GM21447 (cell line): ENCODE data around the gene DDIT4.
"Not testable (repeated sequence)": the region's sequence is repeated elsewhere in the genome, so short reads cannot be mapped to it uniquely, and the experiment has no call there.

Source experiments
- ATAC-seq: cut with Tn5 transposase; IDR thresholded peaks from one replicate; pipeline ENCODE4 v1.9.1; 2021; ENCODE audit not compliant: unreplicated experiment

Gene DDIT4

DNA sequence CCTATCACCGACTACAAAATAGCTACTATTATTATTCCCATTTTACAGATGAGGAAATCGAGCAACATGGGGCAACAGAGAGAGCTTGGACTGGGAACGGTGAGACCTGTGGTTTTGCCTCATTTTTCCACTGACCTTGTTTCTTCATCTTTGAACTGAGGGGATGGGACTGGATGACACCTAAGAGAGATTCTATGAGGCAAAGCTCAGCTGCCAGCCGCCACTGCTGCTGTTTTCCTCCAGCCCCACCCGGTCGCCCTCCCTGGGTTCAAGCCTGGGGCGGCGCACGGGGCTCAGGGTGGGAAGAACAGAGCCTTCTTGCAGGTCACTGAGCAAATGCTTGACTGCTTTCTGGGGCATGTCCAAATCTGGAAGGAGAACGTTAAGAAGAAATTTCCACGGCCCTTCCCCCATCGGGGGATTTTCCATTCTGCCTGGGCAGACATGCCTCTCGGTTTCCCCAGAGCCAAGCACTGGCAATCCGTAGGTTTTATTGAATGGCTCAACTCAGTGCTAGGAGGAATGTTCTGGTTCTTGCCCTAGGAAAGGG, 12.3 kb downstream of the DDIT4 start:
- ATAC-seq = no peak

DNA sequence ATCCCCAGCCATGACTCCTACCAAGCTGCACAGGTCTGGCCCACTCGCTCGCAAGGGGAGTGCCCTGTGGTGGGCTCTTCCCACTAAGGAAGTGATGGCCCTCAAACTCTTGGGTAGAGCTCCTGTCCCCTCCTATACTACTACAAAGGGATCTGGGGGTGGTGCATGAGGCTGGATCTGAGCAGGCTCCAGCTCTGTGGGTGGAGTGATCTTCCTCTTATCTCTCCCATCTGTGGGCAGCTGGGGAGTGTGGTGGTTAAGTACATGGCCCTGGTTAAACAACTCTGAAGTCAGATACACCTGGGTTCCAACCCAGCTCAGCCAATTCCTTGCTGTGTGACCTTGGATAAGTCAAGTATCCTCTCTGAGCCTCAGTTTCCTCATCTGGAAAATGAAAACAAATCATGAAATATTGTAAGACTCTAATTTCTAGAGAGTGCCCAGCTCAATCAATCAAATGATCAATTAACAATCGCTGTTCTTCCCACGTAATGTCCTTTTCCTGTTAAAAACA, 17.4 kb downstream of the DDIT4 start:
- ATAC-seq = no peak

DNA sequence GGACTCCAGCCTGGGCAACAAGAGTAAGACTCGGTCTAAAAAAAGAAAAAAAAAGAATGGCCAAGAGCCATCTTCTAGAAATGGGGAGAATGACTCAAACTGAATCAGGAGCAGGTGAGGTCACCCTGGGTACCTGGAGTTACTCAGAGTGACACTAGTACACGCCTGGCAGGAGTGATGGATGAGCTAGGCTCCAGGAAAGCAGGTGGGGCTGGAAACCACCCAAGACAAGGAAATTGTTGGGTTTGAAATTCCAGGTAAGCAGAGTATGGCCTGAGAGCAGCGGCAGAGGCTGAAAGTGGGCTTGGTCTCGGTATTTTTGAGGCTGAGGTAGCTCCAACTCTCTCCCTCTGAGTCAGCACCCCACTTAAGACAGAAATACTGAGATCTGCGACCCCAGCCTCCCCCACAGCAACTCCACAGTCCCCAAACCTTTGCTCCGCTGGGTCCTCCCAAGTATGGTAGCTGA, 18.5 kb downstream of the DDIT4 start:
- no peak for ATAC-seq

DNA sequence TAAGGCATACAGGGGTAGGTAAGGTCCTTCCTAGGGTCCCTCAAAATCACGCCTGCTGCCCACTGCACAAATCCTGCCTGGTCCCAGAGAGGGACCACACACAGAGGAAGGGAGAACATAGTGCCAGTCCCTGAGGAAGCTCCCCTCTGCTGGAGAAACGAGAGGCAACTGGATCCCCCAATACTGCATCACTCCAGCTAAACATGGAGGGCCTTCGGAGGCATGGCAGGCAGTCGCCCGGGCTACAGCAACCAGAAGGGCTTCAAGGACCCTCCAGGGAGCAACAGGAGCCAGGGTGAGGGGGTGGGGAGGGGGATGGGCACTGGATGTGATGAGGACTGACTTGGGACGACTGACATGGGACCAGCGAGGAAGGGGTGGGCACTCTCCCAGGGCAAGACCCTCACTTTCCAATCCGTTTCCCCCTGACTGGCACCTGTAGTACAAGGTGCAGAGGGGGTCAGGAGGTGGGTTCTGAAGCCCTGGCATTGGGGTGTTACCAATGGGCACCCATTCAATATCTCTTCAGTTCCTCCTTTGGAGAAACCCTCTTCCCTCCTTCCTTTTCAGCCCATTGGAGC, 21.7 kb downstream of the DDIT4 start:
- no peak for ATAC-seq

DNA sequence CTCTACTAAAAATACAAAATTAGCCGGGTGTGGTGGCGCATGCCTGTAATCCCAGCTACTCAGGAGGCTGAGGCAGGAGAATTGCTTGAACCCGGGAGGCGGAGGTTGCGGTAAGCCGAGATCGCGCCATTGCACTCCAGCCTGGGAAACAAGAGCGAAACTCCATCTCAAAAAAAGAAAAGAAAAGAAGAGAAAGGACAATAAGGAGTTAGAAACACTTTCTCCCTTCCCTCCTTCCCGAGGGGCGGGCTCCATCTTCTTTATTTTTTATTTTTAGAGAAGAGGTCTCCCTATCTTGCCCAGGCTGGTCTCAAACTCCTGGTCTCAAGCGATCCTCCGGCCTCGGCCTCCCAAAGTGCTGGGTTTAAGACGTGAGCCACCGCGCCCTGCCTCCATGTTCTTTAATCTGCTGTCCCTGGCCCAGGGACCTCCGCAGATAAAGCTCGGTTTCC, 23.1 kb downstream of the DDIT4 start:
- ATAC-seq = not testable (repeated sequence)

DNA sequence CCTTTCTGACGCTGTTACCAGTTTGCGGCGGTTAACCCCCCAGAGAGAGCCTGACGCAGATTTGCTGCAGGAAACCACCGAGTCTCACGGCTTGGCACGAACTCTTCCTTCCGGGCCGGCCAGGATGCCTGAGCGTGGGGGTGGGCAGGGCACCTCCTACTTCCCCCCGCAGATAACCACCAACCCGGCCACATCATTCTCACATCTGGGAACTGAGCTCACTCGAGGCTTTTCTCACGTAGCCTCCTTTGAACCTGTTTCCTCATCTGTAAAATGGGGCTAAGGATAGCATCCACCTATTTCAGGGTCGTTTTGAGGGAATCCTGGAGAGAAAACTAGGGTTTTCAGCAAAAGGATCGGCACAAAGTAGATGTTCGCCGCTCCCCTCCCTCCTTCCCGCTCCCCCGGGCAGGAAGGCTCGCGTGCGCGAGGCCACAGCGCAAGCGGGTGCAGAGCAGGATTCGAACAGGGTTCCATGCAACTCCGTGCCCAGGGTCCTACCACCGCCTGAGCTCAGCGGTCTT, 23.6 kb downstream of the DDIT4 start:
- peak; percentile 61 for ATAC-seq

DNA sequence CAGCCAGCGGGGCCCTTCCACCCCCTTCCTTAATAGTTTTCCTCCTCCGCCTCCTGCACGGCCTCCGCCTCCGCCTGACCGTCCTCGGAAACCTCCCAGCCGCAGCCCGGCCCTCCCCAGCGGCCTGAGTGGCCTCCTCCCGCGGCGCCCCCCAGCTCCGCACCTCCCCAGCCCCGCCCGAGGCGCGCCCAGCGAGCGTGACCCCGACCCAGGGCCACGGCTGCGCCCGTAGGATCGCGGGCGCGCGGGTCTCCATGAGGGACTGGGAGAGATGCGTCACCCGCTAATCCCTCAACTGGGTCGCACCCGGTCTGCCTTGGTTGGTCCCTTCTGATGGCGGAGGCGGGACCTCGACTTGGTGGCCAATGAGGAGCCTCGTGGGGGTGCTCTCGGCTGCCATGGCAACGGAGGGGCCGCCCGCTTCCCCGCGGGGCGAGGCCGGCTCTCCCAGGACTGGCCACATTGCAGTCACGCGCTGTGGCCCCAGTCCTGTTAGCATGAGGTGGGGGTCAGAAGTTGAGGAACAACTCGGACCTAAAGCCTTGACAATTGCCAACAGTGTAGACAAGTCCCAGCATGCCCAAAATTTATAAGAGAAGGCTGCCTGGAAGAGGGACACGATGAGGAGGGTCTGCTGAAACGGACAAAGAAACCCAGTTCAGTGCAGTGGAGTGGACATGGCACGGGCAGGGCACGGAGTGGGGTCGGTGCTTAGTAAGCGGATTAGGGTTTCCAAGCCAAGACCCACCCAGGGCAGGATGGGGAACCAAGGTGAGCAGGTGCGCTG, 24.3 kb downstream of the DDIT4 start:
- peak; percentile 68 for ATAC-seq

DNA sequence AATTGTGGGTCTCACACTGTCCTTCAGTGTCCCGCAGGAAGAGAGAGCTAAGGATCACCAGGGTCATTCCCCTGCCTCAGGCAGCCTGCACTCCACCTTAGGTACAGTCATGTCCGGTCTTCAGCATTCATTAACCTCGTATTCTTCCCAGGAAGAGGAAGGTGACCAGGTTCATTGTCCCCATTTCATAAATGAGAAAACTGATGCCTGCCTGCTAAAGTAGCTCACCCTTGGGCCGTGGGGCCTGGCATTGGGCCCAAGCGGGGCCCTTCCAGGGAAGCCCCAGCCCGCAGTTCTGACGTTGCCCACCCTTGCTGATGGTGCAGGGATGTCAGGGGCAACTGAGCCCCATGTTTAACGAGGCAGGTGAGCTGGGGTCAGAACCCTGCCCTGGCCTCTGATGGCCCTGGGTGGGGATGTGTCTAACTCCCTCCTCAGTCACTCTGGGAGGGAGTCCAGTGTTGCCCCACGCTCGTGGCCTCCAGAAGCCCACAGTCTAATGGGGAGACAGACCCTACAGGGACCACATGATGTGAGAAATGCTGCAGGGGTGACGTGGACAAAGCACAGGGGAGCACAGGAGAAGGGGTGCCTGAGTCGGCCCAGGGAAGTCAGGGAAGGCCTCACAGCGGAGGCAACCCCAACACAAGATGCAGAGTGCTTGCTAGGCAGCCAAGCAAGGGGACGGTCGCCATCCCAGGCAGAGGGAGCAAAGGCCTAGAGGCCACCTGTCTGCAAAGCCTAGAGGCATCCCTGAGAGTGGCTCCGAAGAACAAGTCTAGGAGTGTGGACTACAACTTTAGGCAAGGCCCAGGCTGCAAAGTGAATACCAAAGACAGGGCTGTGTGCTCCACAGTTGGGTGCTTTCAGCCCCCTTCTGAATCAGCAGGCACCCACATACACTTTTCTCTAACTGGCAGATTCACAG, 25.1 kb downstream of the DDIT4 start:
- ATAC-seq = no peak

DNA sequence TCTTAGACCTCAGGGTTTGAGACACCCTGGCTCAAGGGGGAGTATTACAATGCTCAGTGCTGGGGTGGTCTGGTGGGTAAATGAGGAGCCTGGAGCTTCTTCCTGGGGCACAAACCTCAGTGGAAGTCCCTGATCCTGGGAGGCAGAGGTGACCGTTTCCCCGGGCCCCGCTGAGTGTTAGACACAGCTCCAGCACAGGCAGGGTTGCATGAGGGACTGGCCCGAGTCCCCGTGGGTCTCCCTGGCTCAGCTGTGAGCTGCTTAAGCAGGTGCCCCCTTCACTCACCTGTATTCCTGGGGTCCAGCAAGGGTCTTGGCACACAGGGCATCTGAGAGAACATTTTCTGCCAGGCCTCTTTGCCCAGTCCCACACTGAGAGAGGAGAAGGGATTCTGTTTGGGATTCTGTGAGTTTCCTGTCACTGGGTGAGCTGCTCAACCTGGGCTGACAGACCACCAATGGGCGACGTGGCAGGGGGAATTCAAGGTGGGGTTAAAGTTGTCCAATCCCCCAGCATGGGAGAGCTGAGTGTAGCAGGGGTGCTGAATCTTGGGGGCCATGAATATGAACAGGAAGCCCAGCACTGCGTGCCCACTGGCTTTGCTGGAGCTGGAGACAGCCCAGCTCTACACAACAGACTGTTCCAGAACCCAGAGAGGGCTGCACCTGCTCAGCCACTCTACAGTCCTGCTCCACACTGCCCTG, 29.9 kb downstream of the DDIT4 start:
- no peak for ATAC-seq

DNA sequence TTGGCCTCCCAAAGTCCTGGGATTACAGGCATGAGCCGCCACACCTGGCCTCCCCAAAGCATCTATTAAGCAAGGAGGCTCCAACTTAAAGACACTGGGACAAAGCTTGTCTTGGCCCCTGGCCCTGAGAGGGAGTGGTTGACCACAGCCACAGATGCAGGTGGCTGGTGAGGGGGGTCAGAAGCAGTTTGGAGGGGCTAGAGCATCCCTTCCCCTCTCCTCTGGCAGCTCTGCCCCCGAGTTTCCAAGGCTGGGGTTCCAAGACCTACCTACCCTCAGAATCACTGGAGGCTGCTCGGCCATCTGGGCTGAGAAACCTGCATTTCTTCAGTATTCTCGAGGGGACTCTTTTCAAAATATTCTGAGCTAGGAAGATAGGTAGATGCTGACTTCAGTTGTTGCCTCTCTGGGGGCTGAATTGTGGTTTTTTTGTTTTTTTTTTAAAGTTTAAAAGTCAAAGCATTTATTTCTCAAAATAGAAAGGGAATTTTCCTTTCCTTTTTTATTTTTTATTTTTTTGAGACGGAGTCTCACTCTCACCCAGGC, 32.6 kb downstream of the DDIT4 start:
- no peak for ATAC-seq

DNA sequence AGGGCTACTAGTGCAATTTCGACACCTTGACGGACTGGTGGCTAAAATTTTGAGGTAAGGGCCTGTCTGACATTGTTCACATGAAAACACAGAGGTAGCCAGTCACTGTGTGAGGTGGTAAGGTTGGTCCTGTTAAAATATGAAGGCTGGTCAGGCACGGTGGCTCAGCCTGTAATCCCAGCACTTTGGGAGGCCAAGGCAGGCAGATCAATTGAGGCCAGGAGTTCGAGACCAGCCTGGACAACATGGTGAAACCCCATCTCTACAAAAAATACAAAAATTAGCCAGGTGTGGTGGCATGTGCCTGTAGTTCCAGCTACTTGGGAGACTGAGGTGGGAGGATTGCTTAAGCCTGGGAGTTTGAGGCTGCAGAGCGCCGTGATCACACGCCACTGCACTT, 34.0 kb downstream of the DDIT4 start:
- not testable (repeated sequence) for ATAC-seq

DNA sequence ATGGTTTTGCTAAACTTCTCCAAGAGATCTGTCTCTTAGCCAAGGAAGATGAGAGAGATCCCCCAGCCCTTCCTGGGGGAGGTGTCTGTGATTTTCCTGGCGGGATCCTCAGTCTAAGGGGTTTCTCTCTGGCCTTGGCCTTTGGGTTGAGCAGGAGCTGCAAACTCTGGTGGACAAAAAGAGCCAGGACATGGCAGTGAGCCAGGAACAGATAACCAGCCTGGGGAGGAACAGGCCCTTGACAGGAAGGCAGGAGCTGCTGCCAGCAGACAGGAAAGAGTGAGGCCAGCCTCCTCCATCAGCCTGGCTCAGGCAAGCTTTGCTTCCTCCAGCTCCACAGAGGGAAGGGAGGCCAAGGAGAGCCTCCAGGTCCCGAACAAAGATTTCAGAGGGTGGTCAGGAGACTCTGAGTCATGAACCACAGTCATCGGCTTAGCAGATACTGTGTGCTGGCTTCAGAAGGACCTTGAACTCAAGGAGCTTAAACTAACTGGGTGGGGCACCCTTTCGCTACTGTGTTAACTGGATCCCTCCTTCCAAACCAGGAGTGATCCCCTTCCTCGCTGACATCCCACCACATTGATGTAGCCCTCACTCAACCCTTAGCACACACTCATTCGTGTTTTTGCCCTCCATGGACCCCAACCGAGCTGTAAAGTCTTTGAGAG, 34.7 kb downstream of the DDIT4 start:
- no peak for ATAC-seq

DNA sequence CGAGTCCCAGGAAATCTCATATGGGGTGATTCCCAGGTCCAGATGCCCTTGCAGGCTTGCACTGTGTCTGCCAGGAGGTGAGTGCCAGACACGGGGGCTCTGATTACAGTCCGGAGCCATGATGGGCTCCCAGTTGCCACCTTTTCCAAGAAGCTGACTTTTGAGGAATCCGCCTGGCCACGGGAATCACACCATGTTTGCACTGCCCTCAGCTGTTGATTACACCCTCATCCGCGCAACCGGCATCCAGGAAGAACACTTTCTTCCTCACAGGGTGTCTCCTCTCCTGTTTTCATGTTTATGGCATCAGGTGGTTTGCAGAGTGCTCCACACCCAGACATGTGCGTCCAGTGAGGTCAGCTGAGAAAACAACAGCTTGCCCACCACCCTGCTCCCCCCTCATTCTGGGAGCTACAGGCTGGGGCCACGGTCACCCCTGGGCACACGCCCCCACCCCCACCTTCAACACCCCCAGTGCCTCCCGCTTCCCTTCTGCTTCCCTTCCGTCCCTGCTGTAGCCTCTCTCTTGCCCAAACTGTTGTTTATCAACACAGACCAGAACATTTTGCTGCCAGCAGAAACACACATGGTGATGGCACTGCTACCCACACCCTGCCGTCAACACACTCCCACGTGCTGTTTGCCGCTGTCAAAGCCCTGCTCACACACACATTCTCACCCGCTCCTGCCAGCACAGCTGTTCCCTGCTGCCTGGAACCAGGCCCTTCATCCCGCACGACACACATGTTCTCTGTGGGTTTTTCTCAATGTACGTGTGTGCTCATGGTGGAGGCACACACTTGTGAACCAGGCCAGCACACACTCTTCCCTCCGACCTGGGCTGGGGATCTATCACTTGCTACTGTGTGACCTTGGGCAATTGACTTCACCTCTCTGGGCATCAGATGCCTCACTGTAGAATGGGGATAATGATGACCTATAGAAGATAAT, 35.8 kb downstream of the DDIT4 start:
- ATAC-seq = no peak

DNA sequence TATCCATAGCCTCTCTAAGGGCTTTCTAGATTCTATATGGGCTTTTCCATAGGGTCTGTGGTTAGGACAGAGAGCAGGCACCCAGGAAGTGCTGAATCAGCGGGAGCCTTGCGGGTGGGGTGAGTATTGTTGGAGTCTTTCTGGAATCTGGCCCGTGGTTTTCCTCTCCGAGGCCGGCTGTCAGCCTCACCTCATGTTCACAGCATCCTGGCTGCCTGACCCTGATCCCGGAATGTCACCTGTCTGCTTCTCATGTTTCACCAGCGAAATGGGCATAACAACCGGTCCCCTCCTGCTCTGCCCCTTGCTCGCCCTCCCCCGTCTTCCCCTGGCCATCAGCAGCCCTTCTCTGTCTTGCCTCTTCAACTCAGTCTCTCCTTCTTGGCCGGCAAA, 36.5 kb downstream of the DDIT4 start:
- ATAC-seq = no peak

DNA sequence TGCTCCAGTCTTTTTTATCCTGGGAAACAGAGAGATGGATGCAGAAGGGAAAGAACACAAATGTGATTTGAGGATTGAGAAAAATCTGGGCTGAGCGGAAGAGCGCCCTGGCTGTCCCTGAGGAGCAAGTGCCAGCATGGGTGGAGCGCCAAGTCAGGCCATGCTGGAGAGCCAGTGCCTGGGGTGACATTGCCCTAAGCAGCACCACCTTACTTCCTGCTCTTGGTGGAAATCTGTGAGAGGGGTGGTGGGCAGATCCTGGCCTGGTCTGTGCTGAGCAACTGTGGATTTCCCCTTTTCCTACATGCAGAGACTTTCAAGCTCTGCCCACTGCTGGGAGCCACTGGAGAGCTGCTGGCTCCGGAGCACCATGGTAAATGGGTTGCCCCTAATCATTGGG, 36.9 kb downstream of the DDIT4 start:
- ATAC-seq = no peak

DNA sequence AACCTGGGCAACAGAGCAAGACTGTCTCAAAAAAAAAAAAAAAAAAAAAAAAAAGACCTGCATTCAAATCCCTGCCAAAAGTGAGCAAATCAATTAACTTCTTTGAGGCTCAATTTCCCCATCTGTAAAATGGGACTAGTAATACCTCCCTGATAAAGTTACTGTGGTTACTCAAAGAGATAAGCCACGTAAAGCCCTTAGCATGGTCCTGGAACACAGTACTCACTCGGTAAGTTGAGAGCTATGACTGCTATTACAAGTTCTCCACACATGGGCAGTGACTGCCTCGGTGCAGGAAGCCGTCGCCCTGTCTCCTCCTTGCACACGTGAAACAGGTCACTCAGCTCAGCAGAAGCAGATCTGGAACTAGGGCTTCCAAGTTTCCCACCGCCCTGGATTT, 37.9 kb downstream of the DDIT4 start:
- no peak for ATAC-seq

DNA sequence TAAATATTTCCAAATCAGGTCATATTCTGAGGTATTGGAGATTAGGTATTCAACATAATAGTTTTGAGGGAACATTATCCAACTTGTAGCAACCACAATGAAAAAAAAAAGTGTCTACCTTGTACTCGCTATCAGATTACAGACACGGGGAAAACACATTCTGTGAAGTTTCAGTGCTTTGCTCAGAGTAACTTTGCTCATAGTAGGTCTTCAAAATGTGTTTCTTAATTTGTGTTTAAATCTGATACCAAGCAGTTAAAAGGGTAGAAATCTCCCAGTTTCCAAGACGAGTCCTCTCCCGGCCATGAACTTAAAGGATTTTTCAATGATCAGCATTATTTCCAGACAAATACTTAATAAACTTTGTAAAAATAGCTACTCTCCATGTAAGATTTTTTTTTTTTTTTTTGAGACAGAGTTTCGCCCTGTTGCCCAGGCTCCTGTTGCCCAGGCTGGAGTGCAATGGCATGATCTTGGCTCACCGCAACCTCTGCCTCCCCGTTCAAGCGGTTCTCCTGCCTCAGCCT, 39.2 kb downstream of the DDIT4 start:
- ATAC-seq = no peak

DNA sequence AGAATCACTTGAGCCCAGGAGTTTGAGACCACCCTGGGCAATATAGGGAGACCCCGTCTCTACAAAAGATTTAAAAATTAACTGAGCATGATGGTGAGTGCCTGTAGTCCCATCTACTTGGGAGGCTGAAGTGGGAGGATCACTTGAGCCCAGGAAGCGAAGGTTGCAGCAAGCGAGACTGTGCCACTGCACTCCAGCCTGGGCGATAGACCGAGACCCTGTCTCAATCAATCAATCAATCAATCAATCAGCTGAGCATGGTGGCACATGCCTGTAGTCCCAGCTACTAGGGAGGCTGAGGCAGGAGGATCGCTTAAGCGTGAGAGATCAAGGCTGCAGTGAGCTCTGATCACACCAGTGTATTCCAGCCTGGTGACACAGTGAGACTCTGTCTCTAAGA, 40.5 kb downstream of the DDIT4 start:
- ATAC-seq = no peak
